ENCODE results near the gene ABR. TPM values are rescaled to one million over a fixed set of nuclear protein-coding genes. Genes with fewer than 3 reads are reported as not detected.
"Not testable (repeated sequence)": the region's sequence is repeated elsewhere in the genome, so short reads cannot be mapped to it uniquely, and the experiment has no call there.

Gene ABR
- total RNA-seq, 1 experiment from 2014 or later, result 172 TPM

DNA sequence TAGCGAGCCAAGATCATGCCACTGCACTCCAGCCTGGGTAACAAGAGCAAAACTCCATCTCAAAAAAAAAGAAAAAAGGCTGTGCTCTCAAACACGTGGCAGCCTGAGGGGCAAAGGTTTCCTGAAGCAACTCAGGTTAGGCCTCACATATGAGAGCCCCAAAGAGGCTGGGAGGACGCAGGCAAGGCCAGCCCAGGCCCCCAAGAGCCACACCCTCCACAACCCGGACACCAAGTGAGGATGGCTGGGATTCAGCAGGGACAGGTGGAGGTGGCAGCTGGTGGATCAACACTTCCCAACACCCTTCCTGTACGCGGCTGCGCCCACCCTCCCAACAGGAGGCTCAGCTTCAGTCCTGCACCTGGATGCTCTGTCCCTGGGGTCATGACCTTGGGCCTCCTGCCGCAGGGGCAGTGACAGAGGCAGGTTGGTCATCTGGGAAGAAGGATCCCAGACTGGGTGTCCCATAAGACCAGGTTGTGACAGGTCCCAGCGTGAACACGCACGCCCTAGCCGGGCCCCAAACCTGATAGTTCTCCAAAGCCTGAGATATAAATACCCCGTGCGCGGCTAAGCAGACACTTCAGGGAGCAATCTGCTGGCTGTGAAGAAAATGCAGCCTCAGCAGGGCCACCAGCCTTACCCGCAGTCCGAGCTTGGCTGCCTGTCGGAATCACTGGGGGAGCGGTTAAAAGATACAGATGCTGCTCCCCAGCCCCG lies 104.7 kb downstream of the ABR start:
- ATAC-seq (no peak), DNase-seq (ENCODE audit: low read depth, low spot score) (no peak)
- intact Hi-C loops (cut with micrococcal nuclease; ENCODE audit: unreplicated experiment) (no loop called here), in situ Hi-C loops (cut with HindIII; ENCODE audit: low pct_unique_long_range_greater_than_20kb, low sequenced_read_pairs) (no loop called here)
- ChIA-PET POLR2A (no interaction called here), CTCF (no interaction called here)
- H3K36me3 ChIP-seq (ENCODE audit: control insufficient read depth, insufficient read depth, low read length), result no peaks in the 10 kb centered on the region; the same call in 1 of the 2 replicates
- no peak overlapping the region for H3K27ac ChIP-seq (ENCODE audit: low read length)
- no peak overlapping the region for H3K4me3 ChIP-seq (ENCODE audit: low read depth in 2 of 2, low read length in 2 of 2)
- H3K9me3 ChIP-seq (ENCODE audit: control insufficient read depth, insufficient read depth, low read depth, low read length), result no peaks in the 10 kb centered on the region
- no peaks in the 10 kb centered on the region for H3K27me3 ChIP-seq (ENCODE audit: control insufficient read depth, insufficient read depth, low read length)
- BruUV-seq (replicated peaks), result no TSS peak
- peaks cover 3% of the 10 kb centered on the region for H3K4me1 ChIP-seq (ENCODE audit: control insufficient read depth, insufficient read depth, low read length)
- TF ChIP-seq TCF7L2 (IDR thresholded peaks at IDR 0.05; ENCODE audit: low read depth, low read length) (no peak), SIN3A (IDR thresholded peaks at IDR 0.05; ENCODE audit: borderline replicate concordance, insufficient read depth, low read depth, low read length) (no peak)
- TF ChIP-seq, protein P1, sequence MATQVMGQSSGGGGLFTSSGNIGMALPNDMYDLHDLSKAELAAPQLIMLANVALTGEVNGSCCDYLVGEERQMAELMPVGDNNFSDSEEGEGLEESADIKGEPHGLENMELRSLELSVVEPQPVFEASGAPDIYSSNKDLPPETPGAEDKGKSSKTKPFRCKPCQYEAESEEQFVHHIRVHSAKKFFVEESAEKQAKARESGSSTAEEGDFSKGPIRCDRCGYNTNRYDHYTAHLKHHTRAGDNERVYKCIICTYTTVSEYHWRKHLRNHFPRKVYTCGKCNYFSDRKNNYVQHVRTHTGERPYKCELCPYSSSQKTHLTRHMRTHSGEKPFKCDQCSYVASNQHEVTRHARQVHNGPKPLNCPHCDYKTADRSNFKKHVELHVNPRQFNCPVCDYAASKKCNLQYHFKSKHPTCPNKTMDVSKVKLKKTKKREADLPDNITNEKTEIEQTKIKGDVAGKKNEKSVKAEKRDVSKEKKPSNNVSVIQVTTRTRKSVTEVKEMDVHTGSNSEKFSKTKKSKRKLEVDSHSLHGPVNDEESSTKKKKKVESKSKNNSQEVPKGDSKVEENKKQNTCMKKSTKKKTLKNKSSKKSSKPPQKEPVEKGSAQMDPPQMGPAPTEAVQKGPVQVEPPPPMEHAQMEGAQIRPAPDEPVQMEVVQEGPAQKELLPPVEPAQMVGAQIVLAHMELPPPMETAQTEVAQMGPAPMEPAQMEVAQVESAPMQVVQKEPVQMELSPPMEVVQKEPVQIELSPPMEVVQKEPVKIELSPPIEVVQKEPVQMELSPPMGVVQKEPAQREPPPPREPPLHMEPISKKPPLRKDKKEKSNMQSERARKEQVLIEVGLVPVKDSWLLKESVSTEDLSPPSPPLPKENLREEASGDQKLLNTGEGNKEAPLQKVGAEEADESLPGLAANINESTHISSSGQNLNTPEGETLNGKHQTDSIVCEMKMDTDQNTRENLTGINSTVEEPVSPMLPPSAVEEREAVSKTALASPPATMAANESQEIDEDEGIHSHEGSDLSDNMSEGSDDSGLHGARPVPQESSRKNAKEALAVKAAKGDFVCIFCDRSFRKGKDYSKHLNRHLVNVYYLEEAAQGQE (IDR thresholded peaks at IDR 0.05; ENCODE audit: insufficient read depth in 1 of 2, low read depth in 2 of 2, low read length in 1 of 2), result no peak

DNA sequence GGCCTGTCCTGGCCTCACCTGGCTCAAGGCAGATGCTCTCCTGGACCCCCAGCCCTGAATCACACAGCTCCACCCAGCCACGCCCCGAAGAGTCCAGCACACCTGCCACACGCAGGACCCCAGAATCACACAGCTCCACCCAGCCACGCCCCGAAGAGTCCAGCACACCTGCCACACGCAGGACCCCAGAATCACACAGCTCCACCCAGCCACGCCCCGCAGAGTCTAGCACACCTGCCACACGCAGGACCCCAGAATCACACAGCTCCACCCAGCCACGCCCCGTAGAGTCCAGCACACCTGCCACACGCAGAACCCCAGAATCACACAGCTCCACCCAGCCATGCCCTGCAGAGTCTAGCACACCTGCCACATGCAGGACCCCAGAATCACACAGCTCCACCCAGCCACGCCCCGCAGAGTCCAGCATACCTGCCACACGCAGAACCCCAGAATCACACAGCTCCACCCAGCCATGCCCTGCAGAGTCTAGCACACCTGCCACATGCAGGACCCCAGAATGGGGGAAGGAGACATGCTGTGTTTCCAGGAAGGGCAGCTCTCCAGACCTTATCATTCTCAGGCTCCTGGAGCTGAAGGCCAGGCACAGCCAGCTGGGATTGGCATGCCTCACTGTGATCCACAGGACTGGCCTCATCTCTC lies 105.7 kb downstream of the ABR start:
- H3K4me3 ChIP-seq (ENCODE audit: low read depth in 2 of 2, low read length in 2 of 2); H3K27ac ChIP-seq (ENCODE audit: low read length); H3K9me3 ChIP-seq (ENCODE audit: control insufficient read depth, insufficient read depth, low read depth, low read length); intact Hi-C loops (cut with micrococcal nuclease; ENCODE audit: unreplicated experiment); in situ Hi-C loops (cut with HindIII; ENCODE audit: low pct_unique_long_range_greater_than_20kb, low sequenced_read_pairs); DNase-seq (ENCODE audit: low read depth, low spot score); H3K27me3 ChIP-seq (ENCODE audit: control insufficient read depth, insufficient read depth, low read length); CTCF ChIA-PET; POLR2A ChIA-PET; H3K4me1 ChIP-seq (ENCODE audit: control insufficient read depth, insufficient read depth, low read length); ATAC-seq; H3K36me3 ChIP-seq (ENCODE audit: control insufficient read depth, insufficient read depth, low read length); BruUV-seq (replicated peaks): not testable (repeated sequence)

DNA sequence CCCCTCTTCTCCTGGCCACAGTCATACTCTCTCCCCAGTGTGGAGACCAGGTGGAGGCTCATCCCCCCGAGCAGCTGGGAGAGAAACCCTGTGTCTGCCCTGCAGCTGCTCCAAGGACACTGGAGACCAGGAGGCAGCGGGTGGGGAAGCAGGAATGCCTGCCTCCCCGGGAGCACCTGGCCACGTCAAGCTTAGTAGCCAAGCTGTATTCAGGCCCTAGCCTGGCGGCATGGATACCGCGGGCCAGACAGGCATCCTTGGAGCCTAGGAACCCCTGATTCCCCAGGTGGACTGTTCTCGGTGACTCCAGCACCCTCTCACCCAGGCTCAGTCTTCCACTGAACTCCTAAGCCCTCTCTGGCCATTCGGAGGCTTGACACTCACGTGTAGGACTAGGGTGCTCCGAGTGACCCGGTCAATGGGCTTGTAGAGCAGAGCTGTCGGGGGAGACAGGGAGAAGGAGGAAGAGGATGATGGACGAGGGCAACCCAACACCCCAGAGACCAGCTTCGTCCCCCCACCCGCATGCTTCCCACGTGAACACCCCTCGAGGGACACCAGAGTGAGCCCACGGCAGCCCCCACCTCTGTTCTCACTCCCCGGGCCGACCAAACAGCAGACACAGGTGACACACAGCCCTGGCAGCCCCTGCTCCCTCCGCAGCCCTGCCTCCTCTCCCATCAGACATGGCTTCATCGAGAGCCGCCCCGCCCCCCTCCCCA lies 106.4 kb downstream of the ABR start:
- no peak for TF ChIP-seq TCF7L2 (IDR thresholded peaks at IDR 0.05; ENCODE audit: low read depth, low read length)
- TF ChIP-seq SIN3A (IDR thresholded peaks at IDR 0.05; ENCODE audit: borderline replicate concordance, insufficient read depth, low read depth, low read length), result no peak
- TF ChIP-seq POLR2AphosphoS5 (IDR thresholded peaks at IDR 0.05; ENCODE audit: low read depth, low read length), result no peak
- TF ChIP-seq, protein P1 (IDR thresholded peaks at IDR 0.05; ENCODE audit: insufficient read depth in 1 of 2, low read depth in 2 of 2, low read length in 1 of 2), result no peak
- TF ChIP-seq, protein P2, sequence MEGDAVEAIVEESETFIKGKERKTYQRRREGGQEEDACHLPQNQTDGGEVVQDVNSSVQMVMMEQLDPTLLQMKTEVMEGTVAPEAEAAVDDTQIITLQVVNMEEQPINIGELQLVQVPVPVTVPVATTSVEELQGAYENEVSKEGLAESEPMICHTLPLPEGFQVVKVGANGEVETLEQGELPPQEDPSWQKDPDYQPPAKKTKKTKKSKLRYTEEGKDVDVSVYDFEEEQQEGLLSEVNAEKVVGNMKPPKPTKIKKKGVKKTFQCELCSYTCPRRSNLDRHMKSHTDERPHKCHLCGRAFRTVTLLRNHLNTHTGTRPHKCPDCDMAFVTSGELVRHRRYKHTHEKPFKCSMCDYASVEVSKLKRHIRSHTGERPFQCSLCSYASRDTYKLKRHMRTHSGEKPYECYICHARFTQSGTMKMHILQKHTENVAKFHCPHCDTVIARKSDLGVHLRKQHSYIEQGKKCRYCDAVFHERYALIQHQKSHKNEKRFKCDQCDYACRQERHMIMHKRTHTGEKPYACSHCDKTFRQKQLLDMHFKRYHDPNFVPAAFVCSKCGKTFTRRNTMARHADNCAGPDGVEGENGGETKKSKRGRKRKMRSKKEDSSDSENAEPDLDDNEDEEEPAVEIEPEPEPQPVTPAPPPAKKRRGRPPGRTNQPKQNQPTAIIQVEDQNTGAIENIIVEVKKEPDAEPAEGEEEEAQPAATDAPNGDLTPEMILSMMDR (IDR thresholded peaks at IDR 0.05), result no peak
- DNase-seq (ENCODE audit: low read depth, low spot score) (no peak), ATAC-seq (peak; percentile 40; the same call in 1 of the 2 replicates)
- no peaks in the 10 kb centered on the region; the same call in none of the 2 replicates for H3K36me3 ChIP-seq (ENCODE audit: control insufficient read depth, insufficient read depth, low read length)
- H3K9me3 ChIP-seq (ENCODE audit: control insufficient read depth, insufficient read depth, low read depth, low read length), result no peaks in the 10 kb centered on the region
- intact Hi-C loops (cut with micrococcal nuclease; ENCODE audit: unreplicated experiment), result no loop called here
- H3K4me1 ChIP-seq (ENCODE audit: control insufficient read depth, insufficient read depth, low read length), result no peaks in the 10 kb centered on the region
- no peak overlapping the region for H3K27ac ChIP-seq (ENCODE audit: low read length)
- H3K4me3 ChIP-seq (ENCODE audit: low read depth in 2 of 2, low read length in 2 of 2), result no peak overlapping the region
- CTCF ChIA-PET, result no interaction called here
- no peaks in the 10 kb centered on the region for H3K27me3 ChIP-seq (ENCODE audit: control insufficient read depth, insufficient read depth, low read length)
- no TSS peak for BruUV-seq (replicated peaks)
- in situ Hi-C loops (cut with HindIII; ENCODE audit: low pct_unique_long_range_greater_than_20kb, low sequenced_read_pairs), result no loop called here
- POLR2A ChIA-PET, result no interaction called here
